Measurements from ENCODE around the gene MFN2.
A peak's percentile ranks its signal among the peaks of the same experiment; 100 is the strongest.
"Not testable (repeated sequence)": the region's sequence is repeated elsewhere in the genome, so short reads cannot be mapped to it uniquely, and the experiment has no call there.

The MFN2 gene

DNA sequence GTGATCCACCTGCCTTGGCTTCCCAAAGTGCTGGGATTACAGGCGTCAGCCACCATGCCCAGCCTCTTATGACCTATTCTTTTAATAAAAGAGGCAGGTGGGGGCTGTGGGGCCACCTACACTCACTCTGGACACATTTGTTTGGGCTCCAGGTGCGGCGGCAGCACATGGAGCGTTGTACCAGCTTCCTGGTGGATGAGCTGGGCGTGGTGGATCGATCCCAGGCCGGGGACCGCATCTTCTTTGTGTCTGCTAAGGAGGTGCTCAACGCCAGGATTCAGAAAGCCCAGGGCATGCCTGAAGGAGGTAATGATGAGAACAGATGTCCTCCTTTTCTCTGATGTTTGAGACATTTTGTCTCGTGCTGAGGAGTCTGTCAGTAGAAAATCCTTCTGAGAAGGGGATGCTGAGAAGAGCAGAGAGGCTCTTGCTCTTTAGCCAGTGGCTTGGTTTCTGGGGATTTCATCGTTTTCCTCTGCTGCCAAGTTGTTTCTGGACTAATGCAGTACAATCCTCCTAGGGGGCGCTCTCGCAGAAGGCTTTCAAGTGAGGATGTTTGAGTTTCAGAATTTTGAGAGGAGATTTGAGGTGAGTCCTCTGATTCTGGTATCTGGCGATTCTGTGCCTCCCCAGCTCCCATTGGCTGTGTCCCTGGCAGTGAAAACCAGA is 21.1 kb downstream of the MFN2 start:
- H3K36me3 Mint-ChIP-seq (ENCODE audit: low read depth): peaks cover 91% of the 10 kb centered on the region
- H3K9me3 Mint-ChIP-seq: no peaks in the 10 kb centered on the region
- H3K4me1 Mint-ChIP-seq (ENCODE audit: low read depth): peaks cover 8% of the 10 kb centered on the region
- peak overlapping the region; percentile 59 for H3K27ac Mint-ChIP-seq
- no peak overlapping the region for H3K4me3 Mint-ChIP-seq
- H3K27me3 Mint-ChIP-seq: no peaks in the 10 kb centered on the region
- DNase-seq: peak; percentile 56

DNA sequence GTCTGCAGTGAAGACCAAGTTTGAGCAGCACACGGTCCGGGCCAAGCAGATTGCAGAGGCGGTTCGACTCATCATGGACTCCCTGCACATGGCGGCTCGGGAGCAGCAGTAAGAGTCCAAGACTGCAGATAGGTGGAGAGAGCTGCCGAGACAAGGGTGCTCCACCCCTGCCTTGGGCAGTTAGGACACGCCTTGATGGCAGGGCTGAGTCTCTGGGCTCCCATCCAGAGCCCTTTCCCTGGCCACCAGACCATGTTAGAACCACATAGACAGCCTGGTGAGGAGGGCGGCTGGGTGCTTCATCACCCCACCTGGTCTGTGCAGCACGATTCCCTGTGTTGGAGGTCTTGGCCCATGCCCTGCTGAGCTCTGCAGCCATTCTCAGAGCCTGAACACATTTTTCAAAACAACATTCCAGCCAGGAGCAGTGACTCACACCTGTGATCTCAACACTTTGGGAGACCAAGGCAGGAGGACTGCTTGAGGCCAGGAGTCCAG is 21.8 kb downstream of the MFN2 start:
- Mint-ChIP-seq H3K27me3 (no peaks in the 10 kb centered on the region), H3K27ac (peak overlapping the region; percentile 53), H3K4me3 (no peak overlapping the region), H3K4me1 (ENCODE audit: low read depth) (peaks cover 8% of the 10 kb centered on the region), H3K36me3 (ENCODE audit: low read depth) (peaks cover 91% of the 10 kb centered on the region), H3K9me3 (no peaks in the 10 kb centered on the region)
- no peak for DNase-seq

DNA sequence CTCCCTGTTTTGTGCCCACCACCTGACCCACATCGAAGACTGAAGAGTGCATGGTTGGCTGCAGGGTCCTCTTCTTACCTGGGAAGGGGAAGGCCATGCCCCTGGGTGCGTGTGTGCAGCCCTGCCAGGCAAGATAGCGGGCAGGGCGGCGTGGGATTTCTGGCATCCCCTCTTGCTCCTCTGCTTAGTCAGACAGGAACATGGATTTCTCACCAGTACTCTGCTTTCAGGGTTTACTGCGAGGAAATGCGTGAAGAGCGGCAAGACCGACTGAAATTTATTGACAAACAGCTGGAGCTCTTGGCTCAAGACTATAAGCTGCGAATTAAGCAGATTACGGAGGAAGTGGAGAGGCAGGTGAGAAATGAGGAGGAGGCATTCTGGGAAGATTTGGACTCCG is 23.5 kb downstream of the MFN2 start:
- H3K4me3 Mint-ChIP-seq: no peak overlapping the region
- no peak for DNase-seq
- peaks cover 8% of the 10 kb centered on the region for H3K4me1 Mint-ChIP-seq (ENCODE audit: low read depth)
- no peaks in the 10 kb centered on the region for H3K27me3 Mint-ChIP-seq
- no peaks in the 10 kb centered on the region for H3K9me3 Mint-ChIP-seq
- H3K27ac Mint-ChIP-seq: no peak overlapping the region
- peaks cover 92% of the 10 kb centered on the region for H3K36me3 Mint-ChIP-seq (ENCODE audit: low read depth)

DNA sequence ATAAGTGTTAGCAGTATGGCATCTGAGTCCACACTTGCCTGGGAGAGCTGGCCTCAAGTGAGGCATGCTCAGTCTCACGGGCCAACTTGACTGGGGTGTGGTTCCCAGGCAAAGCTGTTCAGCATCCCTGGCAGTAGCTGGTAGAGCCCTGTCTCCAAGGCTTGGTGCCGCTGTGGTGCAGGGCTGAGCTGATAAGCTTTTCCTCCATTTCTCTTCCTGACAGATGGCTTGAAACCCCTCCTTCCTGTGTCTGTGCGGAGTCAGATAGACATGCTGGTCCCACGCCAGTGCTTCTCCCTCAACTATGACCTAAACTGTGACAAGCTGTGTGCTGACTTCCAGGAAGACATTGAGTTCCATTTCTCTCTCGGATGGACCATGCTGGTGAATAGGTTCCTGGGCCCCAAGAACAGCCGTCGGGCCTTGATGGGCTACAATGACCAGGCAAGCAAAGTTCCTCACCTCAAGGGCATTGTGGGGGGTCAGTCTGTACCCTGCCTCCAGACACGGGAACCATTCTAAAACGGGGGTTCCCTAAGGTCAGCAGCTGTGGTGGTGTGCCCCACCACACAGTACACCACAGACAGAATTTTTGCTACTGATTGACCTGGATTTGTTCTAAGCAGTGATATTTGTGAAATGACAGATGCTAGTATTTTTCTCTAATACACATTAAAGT is 25.4 kb downstream of the MFN2 start:
- Mint-ChIP-seq H3K27me3 (no peaks in the 10 kb centered on the region), H3K36me3 (ENCODE audit: low read depth) (peaks cover 93% of the 10 kb centered on the region), H3K4me3 (no peak overlapping the region), H3K27ac (peak overlapping the region; percentile 68), H3K9me3 (no peaks in the 10 kb centered on the region), H3K4me1 (ENCODE audit: low read depth) (peaks cover 8% of the 10 kb centered on the region)
- no peak for DNase-seq

DNA sequence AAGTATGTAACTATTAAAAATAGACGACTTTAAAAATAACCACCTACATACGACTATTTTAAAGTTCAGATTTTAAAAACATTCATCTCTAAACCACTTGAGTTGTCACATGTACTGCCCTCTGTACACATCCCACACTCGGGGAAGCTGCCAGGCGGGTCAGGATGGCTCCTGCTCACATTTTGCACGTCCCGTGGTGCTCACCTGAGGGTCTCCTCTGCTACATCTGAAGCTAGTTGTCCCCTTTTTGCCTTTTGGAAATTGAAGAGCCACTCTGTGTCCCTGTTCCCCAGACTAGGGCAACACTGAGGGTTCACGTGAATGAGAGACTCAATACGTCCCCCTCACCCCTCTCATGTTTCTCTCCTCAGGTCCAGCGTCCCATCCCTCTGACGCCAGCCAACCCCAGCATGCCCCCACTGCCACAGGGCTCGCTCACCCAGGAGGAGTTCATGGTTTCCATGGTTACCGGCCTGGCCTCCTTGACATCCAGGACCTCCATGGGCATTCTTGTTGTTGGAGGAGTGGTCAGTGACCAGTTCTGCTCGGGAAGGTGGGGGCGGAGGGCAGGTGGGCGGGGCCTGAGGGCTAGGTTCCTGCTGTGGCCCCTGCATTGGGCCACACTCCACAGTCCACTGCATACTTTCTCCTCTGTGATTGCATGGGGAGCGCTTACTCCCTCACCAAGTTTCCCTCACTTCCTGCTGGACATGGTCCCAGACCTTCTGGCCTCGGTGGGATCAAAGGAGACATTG is 26.1 kb downstream of the MFN2 start:
- Mint-ChIP-seq H3K36me3 (ENCODE audit: low read depth) (peaks cover 96% of the 10 kb centered on the region), H3K27ac (peak overlapping the region; percentile 26)

DNA sequence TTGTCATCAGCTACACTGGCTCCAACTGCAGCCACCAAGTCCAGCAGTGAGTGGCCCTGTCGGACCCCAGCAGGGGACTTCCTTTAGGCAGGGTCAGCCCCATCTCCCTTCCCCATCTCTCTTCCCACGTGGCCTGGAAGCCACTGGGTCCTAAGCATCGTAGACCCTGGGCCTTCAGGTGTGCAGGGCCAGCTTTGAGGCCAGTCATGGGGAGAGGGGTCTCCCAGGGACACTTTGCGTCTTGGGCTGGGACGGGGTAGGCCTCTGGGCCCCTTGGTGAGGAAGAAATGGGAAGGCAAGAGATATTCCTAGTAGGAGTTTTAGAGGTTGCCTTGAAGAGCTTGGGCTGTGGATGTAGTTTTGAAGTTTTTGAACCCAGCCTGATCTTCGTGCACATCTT is 27.0 kb downstream of the MFN2 start:
- Mint-ChIP-seq H3K4me1 (ENCODE audit: low read depth) (peaks cover 12% of the 10 kb centered on the region), H3K4me3 (no peak overlapping the region), H3K36me3 (ENCODE audit: low read depth) (peaks cover 96% of the 10 kb centered on the region), H3K27me3 (no peaks in the 10 kb centered on the region), H3K9me3 (no peaks in the 10 kb centered on the region), H3K27ac (no peak overlapping the region)
- DNase-seq: no peak

More for the DNA sequence above, 26.1 kb downstream of the MFN2 start:
- DNase-seq: no peak
- Mint-ChIP-seq H3K4me1 (ENCODE audit: low read depth) (peaks cover 8% of the 10 kb centered on the region), H3K4me3 (no peak overlapping the region), H3K9me3 (no peaks in the 10 kb centered on the region), H3K27me3 (no peaks in the 10 kb centered on the region)

DNA sequence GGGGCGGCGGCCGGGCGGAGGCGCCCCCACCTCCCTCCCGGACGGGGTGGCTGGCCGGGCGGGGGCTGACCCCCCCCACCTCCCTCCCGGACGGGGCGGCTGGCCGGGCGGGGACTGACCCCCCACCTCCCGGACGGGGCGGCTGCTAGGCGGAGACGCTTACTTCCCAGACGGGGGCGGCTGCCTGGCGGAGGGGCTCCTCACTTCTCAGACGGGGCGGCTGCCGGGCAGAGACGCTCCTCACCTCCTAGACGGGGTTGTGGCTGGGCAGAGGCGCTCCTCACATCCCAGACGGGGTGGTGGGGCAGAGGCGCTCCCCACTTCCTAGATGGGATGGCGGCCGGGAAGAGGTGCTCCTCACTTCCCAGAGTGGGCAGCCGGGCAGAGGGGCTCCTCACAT is 28.1 kb downstream of the MFN2 start:
- H3K4me3 Mint-ChIP-seq, H3K27me3 Mint-ChIP-seq, DNase-seq, H3K9me3 Mint-ChIP-seq, H3K27ac Mint-ChIP-seq: not testable (repeated sequence)
- peaks cover 23% of the 10 kb centered on the region for H3K4me1 Mint-ChIP-seq (ENCODE audit: low read depth)
- H3K36me3 Mint-ChIP-seq (ENCODE audit: low read depth): peaks cover 96% of the 10 kb centered on the region

DNA sequence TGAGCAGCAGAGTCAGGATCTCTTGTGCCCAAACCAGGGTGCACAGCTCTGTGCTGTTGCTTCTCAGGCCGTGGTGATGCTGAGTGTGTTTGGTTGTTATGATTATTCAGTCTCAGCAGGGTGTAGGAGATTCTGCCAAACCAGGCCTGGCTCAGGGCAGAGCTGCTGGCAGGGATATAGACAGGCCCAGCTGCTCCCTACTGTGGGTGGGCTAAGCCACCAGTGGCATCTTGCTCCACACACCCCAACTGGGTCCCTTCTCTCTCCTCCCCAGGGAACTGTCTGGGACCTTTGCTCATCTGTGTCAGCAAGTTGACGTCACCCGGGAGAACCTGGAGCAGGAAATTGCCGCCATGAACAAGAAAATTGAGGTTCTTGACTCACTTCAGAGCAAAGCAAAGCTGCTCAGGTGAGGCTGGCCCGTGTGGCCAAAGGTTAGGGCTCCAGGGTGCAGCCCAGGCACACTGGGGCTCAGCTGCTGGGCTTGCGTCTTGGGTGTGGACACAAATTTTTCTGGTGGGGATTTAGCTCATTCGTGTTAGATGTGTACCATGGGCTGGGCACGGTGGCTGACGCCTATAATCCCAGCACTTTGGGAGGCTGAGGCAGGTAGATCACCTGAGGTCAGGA is 29.2 kb downstream of the MFN2 start:
- H3K36me3 Mint-ChIP-seq (ENCODE audit: low read depth): peaks cover 95% of the 10 kb centered on the region
- H3K27me3 Mint-ChIP-seq: no peaks in the 10 kb centered on the region
- DNase-seq: no peak
- no peak overlapping the region for H3K4me3 Mint-ChIP-seq
- H3K9me3 Mint-ChIP-seq: no peaks in the 10 kb centered on the region
- peaks cover 30% of the 10 kb centered on the region for H3K4me1 Mint-ChIP-seq (ENCODE audit: low read depth)
- no peak overlapping the region for H3K27ac Mint-ChIP-seq

DNA sequence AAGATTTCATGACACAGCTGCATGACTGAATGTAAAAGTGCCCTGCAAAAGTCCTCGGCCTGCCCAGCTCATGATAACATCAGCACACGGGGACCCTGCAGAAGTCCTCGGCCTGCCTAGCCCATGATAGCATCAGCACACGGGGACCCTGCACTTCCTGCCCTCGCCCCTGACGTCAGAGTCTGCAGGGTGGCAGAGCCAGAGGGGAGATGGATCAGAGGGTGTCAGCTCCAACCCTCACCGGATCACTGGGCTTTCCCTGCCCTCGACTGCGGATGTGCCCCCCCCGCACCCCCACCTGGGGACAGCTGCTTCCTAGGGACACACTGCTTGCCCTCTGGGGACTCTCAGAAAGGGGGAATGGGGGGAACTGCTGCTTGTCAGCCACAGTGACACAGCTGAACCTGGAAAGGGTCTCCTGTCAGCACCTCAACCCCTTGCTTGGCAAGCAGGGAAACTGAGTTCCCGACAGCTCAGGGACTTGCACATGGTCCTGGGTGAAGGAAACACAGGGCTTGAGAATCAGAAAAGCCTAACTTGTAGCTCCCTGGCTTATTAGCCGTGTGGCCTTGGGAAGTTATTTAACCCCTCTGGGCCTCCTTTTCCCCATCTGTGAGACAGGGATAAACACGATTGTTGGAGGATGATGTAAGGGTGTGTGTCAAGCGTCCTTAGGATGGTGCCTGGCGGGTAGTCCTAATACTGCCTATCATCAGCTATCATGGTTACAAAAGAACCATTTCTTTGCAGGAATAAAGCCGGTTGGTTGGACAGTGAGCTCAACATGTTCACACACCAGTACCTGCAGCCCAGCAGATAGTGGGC is 30.7 kb downstream of the MFN2 start:
- no peak for DNase-seq
- Mint-ChIP-seq H3K27ac (peak overlapping the region; percentile 57), H3K36me3 (ENCODE audit: low read depth) (peaks cover 83% of the 10 kb centered on the region), H3K9me3 (no peaks in the 10 kb centered on the region), H3K4me1 (ENCODE audit: low read depth) (peaks cover 30% of the 10 kb centered on the region), H3K27me3 (no peaks in the 10 kb centered on the region), H3K4me3 (no peak overlapping the region)

DNA sequence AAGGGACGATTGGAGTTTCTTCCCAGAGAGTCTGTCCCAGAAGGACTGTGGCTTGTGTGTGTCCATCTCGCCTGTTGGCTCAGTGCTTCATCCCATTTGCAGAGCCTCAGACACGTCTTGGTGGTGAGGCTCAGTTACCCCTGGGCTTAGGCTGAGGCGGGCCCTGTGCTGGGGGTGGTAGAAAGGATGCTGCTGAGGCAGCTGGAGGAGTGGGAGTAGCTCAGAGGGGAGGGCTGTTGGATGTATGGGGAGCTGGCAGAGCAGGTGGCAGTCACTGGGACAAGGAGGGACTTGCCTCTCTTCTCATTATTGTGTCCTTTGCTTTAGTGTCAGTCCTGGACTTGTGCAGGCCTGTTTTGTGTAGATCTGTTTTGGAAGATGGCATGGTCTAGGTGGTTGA is 31.8 kb downstream of the MFN2 start:
- Mint-ChIP-seq H3K27me3 (no peaks in the 10 kb centered on the region), H3K9me3 (no peaks in the 10 kb centered on the region), H3K27ac (peak overlapping the region; percentile 87), H3K4me3 (no peak overlapping the region), H3K4me1 (ENCODE audit: low read depth) (peaks cover 30% of the 10 kb centered on the region), H3K36me3 (ENCODE audit: low read depth) (peaks cover 73% of the 10 kb centered on the region)
- DNase-seq: no peak

DNA sequence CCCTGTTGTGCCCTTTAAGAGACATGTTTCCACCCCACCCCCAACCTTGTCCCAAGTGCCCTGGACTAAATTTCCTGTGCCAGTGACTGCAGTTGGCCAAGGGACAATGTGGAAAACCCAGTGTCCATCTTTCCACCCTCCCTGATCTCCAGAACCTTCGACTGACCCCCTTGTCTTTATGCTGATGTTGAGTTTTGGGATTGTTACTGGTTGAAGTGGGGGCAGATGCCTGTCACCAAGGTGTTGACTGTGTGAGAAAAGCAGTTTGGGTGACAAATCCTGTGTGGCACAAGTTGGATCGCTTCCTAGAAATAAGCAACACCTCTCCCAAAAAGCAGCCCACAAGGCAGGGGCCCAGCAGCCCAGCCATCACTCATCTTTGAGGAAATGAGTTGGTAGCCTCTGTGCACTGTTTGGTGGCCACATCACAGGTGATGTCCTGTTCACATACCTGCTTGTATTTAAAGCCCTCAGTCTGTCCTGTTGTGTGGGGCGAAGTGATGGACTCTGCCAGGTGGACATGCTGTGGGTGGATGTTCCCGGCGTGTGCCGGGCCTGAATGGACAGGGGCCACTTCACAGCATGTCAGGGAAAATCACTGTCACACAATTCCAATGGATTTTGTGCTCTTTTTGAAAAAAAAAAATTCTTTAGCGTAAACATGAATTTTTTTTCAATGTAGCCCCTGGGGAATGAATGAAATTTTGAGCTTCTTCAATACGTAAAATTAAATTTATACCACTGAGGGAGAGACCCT is 32.5 kb downstream of the MFN2 start:
- Mint-ChIP-seq H3K9me3 (no peaks in the 10 kb centered on the region), H3K36me3 (ENCODE audit: low read depth) (peaks cover 65% of the 10 kb centered on the region), H3K27me3 (no peaks in the 10 kb centered on the region), H3K27ac (peak overlapping the region; percentile 87), H3K4me3 (no peak overlapping the region), H3K4me1 (ENCODE audit: low read depth) (peaks cover 30% of the 10 kb centered on the region)
- DNase-seq: no peak

DNA sequence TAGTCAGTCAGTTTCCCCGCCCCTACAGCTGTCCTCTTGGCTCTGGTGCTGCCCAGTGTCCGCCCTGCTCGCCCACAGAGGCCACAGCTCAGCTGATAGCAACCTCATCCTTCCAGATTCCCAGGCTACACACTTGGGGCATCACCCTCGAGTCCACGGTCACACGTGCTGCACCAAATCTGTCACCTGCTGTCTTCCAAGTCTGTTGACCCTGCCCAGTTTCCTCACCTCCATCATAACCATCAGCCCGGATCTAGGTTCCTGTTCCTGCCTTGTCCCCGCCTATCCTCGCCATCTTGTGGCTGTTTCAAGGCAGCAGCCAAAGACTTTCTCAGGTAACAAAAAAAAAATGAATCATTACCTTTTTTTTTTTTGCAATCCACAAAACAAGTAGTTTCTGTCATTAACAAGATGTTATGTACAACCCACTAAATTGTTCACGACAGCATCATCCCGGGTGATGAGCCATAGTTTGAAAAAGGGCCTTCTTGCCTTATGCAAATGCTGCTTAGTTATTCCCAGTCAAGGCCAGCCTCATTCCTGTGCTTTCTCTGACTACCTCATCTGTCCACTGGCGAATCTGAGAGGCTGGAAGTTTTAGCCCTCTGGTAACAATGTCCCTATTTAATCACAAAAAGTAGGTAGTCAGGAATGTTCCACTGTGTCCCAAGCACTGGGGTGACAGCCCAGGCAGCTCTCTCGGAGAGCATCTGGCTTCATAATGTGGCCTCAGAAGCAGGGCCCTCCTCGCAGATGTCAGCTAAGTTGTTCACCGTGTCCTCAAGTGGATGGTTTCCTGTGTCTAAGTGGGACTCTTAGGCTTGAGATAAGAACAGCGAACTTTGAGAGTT is 34.1 kb downstream of the MFN2 start:
- no peaks in the 10 kb centered on the region for H3K27me3 Mint-ChIP-seq
- peak overlapping the region; percentile 87 for H3K27ac Mint-ChIP-seq
- H3K4me3 Mint-ChIP-seq: no peak overlapping the region
- H3K36me3 Mint-ChIP-seq (ENCODE audit: low read depth): peaks cover 53% of the 10 kb centered on the region
- DNase-seq: no peak
- no peaks in the 10 kb centered on the region for H3K9me3 Mint-ChIP-seq
- peaks cover 30% of the 10 kb centered on the region for H3K4me1 Mint-ChIP-seq (ENCODE audit: low read depth)

Data from activated T-cell treated with anti-CD3 and anti-CD28 coated beads, Interleukin-2, amount 50 U/mL, for 24 hours (primary cell).